Measurements from ENCODE around the gene SLC4A9. TPM values are rescaled to one million over a fixed set of nuclear protein-coding genes. Genes with fewer than 3 reads are reported as not detected.

SLC4A9 gene
- polyA plus RNA-seq, 4 donors = 17.6 to 46.5 (median 26.9) TPM

Other genes starting within 250 kb of the SLC4A9 start
- 10 to 100 TPM; 11.8 to 14.7 (median 13.4) TPM for gene PURA, start 246.1 kb upstream of the SLC4A9 start, polyA plus RNA-seq (ENCODE audit: insufficient read length in 4 of 4)
- 1 to 10 TPM; 6.1 to 9.2 (median 6.5) TPM for gene IGIP, start 234.3 kb upstream of the SLC4A9 start, polyA plus RNA-seq (ENCODE audit: insufficient read length in 4 of 4)
- gene CYSTM1, start 185.0 kb upstream of the SLC4A9 start, polyA plus RNA-seq (ENCODE audit: insufficient read length in 4 of 4) = 10 to 100 TPM; 63.4 to 82.0 (median 74.5) TPM
- 100 to 1,000 TPM in 3 of 4 donors, 10 to 100 TPM in 1; 93.3 to 122 (median 104) TPM for gene PFDN1, start 57.1 kb upstream of the SLC4A9 start, polyA plus RNA-seq (ENCODE audit: insufficient read length in 4 of 4)
- 10 to 100 TPM in 2 of 4 donors, 1 to 10 TPM in 2; 9.3 to 11.1 (median 10.2) TPM for gene HBEGF, start 13.6 kb upstream of the SLC4A9 start, polyA plus RNA-seq (ENCODE audit: insufficient read length in 4 of 4)
- gene ANKHD1, start 41.6 kb downstream of the SLC4A9 start, polyA plus RNA-seq (ENCODE audit: insufficient read length in 4 of 4) = 100 to 1,000 TPM in 3 of 4 donors, 10 to 100 TPM in 1; 88.3 to 151 (median 119) TPM
- gene EIF4EBP3, start 187.5 kb downstream of the SLC4A9 start, polyA plus RNA-seq (ENCODE audit: insufficient read length in 4 of 4) = 10 to 100 TPM in 2 of 4 donors, 1 to 10 TPM in 2; 8.9 to 10.5 (median 10.1) TPM
- gene SRA1, start 197.3 kb downstream of the SLC4A9 start, polyA plus RNA-seq (ENCODE audit: insufficient read length in 4 of 4) = 10 to 100 TPM; 22.3 to 31.8 (median 26.9) TPM
- 10 to 100 TPM; 28.4 to 65.8 (median 41.3) TPM for gene APBB3, start 204.4 kb downstream of the SLC4A9 start, polyA plus RNA-seq (ENCODE audit: insufficient read length in 4 of 4)
- gene SLC35A4, start 204.6 kb downstream of the SLC4A9 start, polyA plus RNA-seq (ENCODE audit: insufficient read length in 4 of 4) = 10 to 100 TPM; 74.5 to 85.7 (median 81.2) TPM

Data from left renal cortex interstitium (tissue), 4 donors.